Measurements from ENCODE around the gene GTPBP6. TPM values are rescaled to one million over a fixed set of nuclear protein-coding genes. Genes with fewer than 3 reads are reported as not detected.
A peak's percentile ranks its signal among the peaks of the same experiment; 100 is the strongest.

GTPBP6 gene, protein sequence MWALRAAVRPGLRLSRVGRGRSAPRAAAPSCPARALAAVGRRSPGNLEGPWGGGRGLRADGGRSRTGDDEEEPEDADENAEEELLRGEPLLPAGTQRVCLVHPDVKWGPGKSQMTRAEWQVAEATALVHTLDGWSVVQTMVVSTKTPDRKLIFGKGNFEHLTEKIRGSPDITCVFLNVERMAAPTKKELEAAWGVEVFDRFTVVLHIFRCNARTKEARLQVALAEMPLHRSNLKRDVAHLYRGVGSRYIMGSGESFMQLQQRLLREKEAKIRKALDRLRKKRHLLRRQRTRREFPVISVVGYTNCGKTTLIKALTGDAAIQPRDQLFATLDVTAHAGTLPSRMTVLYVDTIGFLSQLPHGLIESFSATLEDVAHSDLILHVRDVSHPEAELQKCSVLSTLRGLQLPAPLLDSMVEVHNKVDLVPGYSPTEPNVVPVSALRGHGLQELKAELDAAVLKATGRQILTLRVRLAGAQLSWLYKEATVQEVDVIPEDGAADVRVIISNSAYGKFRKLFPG
- total RNA-seq (10.0 TPM), polyA plus RNA-seq (71.8 TPM)

DNA sequence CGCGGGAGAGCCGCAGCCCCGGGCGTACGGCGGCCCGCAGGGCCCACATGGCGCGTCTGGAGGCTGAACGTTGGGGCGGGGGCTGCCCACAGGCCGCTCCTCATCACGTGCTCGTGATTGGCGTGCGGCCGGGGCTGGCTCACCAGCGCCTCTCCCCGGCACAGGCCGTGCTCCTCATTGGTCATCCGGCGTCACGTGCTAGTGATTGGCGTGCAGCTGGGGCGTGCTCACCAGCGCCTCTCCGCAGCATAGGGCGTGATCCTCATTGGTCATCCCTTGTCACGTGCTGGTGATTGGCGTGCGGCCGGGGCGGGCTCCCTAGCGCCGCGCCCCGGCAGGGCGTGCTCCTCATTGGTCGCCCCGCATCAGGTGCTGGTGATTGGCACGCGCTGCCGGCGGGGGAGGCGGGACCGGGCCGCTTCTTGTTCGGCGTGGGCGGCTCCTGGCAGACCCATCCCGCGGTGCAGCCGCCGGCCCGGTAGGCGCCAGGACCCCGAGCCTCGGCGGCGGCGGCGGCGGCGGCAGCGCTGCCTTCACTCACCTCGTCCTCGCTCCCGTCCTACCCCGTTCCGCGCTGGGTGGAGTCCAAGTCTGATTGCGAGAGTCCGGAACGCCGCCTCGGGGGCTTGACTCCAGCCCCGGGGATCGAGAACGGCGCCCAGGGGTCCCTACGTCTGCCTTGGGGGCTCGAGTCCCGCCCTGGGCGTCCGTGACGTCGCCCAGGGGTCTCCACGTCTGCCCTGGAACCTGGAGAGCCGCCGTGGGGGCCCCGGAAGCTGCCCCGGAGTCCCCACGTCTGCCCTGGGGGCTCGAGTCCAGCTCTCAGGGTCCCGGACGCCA is at the start of gene GTPBP6:
Gene GTPBP6, minus strand, starts transcription at position 58 of the 840 bp plus-strand sequence. Its CDS starts 9 bp downstream, at position 49.
- under 1% methylated on average over 97 of the region's 97 CpGs for whole genome bisulfite sequencing
- DNase-seq (ENCODE audit: extremely low spot score): peak; percentile 97
- Histone ChIP-seq H3K36me3 (ENCODE audit: insufficient read depth) (peaks cover 3% of the 10 kb centered on the region), H3K27ac (ENCODE audit: low read depth) (peak within 1 kb of the TSS; percentile 99), H3K4me1 (ENCODE audit: insufficient read depth) (no peaks in the 10 kb centered on the region), H3K4me3 (ENCODE audit: low read depth, low read length) (peak within 1 kb of the TSS; percentile 93)

DNA sequence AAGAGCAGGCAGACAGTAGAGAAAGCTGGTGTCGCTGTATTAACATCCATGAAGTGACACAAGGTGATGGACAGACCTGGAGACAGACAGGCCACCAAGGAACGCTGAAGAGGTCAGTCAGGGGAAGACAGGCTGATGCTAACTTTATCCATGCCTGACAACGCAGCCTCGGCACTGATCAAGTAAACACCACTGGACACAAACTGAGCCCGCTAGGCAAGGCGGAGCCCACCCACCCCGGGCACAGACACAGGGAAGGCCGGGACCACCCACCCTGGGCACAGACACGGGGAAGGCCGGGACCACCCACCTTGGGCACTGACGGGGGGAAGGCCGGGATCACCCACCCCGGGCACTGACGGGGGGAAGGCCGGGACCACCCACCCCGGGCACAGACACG is 49.3 kb upstream of the GTPBP6 start:
- Histone ChIP-seq H3K27ac (ENCODE audit: low read depth) (no peak overlapping the region), H3K36me3 (ENCODE audit: insufficient read depth) (no peaks in the 10 kb centered on the region), H3K4me3 (ENCODE audit: low read depth, low read length) (no peak overlapping the region), H3K4me1 (ENCODE audit: insufficient read depth) (no peaks in the 10 kb centered on the region)
- WGBS: 84% methylated on average over 17 of the region's 17 CpGs
- no peak for DNase-seq (ENCODE audit: extremely low spot score)

DNA sequence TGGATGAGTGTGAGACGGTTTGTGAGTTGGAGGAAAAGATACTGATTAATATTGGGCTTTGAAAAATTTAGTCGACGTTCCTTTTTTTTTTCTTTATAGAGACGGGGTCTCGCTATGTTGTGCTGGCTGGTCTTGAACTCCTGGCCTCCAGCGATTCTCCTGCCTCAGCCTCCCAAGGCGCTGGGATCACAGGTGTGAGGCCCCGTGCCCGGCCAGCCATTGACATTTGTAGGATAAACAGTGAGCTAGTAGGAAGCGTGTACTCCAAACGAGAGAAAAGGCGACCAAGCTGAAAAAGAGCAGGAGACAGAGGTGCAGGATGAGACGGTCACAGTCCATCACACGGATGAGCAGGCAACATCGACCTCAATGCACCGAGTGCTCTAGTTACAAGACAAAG is 48.8 kb upstream of the GTPBP6 start:
- no peaks in the 10 kb centered on the region for H3K4me1 ChIP-seq (ENCODE audit: insufficient read depth)
- WGBS: 90% methylated on average over 16 of the region's 16 CpGs
- no peak for DNase-seq (ENCODE audit: extremely low spot score)
- H3K4me3 ChIP-seq (ENCODE audit: low read depth, low read length): no peak overlapping the region
- H3K27ac ChIP-seq (ENCODE audit: low read depth): no peak overlapping the region
- no peaks in the 10 kb centered on the region for H3K36me3 ChIP-seq (ENCODE audit: insufficient read depth)

DNA sequence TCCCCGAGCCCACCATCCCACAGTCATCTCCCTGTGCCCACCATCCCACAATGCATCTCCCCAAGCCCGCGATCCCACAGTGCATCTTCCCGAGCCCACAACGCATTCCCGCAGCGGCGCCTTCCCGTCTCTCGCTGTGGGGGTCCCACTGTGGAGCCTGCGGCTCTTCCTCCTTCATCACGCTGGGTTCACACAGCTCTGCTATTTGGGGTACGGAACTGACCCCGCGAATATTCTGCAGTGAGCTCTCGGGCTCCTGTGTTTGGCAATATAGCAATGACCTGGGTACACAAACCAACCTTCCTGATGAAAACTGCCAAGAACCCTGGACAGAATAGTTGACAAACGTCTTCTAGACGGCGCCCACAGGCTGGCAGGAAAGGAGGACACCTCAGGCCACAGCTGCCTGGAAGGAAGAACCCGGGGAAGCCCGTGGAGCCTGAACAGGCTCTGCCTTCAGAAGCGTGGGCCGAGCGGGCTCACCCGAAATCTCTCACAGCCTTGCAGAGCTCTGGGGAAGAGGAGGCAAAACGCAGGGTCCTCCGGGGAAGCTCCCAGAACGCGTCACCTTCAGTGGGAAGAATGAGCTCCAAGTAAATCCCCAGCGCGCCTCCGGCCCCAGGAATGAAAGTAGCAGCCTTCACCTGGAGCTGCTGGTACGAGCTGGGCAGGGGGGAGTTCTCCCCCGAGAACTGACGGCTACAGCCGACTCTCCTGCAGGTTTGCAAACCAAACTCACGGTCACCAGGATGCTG is 45.2 kb upstream of the GTPBP6 start:
- no peaks in the 10 kb centered on the region for H3K4me1 ChIP-seq (ENCODE audit: insufficient read depth)
- 97% methylated on average over 37 of the region's 37 CpGs for WGBS
- no peaks in the 10 kb centered on the region for H3K36me3 ChIP-seq (ENCODE audit: insufficient read depth)
- no peak for DNase-seq (ENCODE audit: extremely low spot score)
- H3K4me3 ChIP-seq (ENCODE audit: low read depth, low read length): no peak overlapping the region
- H3K27ac ChIP-seq (ENCODE audit: low read depth): no peak overlapping the region

DNA sequence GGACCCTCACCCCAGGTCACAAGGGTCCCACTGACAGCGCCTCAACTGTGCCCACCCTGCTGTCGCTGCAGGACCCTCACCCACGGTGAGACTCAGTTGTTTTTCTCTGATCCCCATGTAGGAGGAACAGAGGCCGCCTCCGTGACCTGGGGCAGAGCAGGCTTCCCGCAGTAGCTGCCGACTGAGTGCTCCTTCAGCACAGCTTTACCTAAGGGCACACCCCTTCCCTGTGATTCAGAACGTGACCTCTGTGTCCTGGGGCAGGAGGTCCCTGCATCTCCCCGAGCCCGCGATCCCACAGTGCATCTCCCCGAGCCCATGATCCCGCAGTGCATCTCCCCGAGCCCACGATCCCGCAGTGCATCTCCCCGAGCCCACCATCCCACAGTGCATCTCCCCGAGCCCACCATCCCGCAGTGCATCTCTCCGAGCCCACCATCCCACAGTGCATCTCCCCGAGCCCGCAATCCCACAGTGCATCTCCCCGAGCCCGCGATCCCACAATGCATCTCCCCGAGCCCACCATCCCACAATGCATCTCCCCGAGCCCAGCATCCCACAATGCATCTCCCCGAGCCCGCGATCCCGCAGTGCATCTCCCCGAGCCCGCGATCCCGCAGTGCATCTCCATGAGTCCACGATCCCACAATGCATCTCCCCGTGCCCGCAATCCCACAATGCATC is 44.5 kb upstream of the GTPBP6 start:
- DNase-seq (ENCODE audit: extremely low spot score): no peak
- no peak overlapping the region for H3K4me3 ChIP-seq (ENCODE audit: low read depth, low read length)
- no peaks in the 10 kb centered on the region for H3K4me1 ChIP-seq (ENCODE audit: insufficient read depth)
- no peaks in the 10 kb centered on the region for H3K36me3 ChIP-seq (ENCODE audit: insufficient read depth)
- no peak overlapping the region for H3K27ac ChIP-seq (ENCODE audit: low read depth)
- 81% methylated on average over 38 of the region's 38 CpGs for WGBS

DNA sequence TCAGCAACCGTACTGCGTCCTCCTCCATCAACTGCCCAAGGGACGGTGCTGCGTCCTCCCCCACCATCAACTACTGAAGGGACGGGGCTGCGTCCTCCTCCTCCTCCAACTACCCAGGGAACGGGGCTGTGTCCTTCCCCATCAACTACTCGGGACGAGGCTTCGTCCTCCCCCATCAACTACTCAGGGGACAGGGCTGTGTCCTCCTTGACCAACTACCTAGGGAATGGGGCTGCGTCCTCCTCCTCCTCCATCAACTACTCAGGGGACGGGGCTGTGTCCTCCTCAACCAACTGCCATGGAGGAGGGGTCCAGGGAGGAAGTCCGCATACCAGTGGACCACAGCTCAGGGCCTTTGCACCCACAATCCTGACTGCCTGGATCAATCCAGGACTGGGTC is 43.8 kb upstream of the GTPBP6 start:
- 96% methylated on average over 13 of the region's 13 CpGs for WGBS
- no peak for DNase-seq (ENCODE audit: extremely low spot score)
- Histone ChIP-seq H3K4me1 (ENCODE audit: insufficient read depth) (no peaks in the 10 kb centered on the region), H3K4me3 (ENCODE audit: low read depth, low read length) (no peak overlapping the region), H3K36me3 (ENCODE audit: insufficient read depth) (no peaks in the 10 kb centered on the region), H3K27ac (ENCODE audit: low read depth) (no peak overlapping the region)

DNA sequence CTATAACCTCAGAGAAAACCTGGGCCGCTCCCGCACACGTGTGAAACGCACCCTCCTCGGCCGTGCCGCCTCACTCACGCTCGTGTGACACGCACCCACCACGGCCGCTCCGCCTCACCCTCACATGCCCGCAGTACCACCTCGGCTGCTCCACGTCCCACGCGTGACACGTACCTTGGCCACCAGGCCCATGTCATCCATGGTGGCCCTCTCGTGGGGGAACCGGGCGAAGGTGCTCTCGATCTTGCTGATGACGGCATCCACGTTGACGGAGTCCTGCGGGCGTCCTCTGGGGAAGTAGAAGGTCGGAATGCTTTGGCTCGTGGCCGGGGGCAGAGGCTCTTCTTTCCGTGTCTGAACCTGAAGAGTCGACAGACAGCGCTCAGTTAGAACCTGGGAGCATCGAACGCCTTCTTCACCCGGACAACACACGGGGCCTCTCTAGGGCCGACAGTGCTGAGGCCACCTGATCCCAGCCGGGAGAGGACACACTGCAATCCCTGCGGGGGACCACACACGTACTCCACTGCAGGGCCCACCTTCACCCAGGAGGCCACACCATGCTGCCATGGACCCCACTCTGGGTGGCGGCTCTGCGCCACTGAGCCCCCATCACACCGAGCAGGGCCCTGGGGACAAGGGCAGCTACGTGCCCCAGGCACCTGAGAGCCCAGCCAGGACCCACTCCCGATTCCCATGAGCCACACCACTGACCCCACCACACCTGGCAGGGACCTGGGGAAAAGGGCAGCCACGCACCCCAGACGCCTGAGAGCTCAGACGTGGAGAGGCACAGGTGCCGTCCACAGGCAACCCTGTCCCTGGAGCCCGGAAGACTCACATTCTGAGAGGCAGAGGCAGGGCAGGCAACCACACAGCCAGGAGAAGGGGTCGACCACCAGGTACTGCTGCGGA is 42.9 kb upstream of the GTPBP6 start:
- no peak for DNase-seq (ENCODE audit: extremely low spot score)
- no peak overlapping the region for H3K27ac ChIP-seq (ENCODE audit: low read depth)
- WGBS: 97% methylated on average over 54 of the region's 54 CpGs
- no peaks in the 10 kb centered on the region for H3K4me1 ChIP-seq (ENCODE audit: insufficient read depth)
- H3K36me3 ChIP-seq (ENCODE audit: insufficient read depth): no peaks in the 10 kb centered on the region
- H3K4me3 ChIP-seq (ENCODE audit: low read depth, low read length): no peak overlapping the region

DNA sequence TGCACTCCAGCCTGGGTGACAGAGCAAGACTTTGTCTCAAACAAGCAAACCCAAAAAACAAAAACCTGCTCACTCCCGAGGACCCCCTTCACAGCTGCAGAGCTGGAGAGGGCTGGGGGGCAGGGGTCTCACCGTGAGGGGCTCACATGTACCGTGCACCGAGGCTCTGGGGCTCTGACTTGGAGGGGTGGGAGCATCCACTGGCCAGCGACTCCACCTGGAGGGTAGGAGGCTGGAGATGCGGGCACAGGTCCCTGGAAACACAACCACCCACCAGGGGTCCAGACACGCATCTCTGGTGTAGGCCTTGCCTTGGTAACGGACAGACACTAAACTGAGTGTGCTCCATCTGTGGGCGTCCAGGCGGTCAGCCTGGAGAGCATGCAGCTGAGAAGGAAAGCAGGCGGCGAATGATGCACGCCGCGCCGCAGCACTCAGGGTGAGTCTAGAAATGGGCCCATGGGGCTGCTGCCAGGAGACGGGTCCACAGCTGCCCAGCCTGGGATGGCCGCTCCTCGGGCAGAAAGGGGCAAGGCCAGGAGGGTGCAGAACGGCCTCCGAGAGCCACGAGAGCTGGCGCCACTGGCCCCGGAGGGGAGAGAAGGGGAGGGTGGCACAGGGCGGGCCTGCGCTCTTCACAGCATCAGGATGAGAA is 42.0 kb upstream of the GTPBP6 start:
- Histone ChIP-seq H3K4me3 (ENCODE audit: low read depth, low read length) (no peak overlapping the region), H3K4me1 (ENCODE audit: insufficient read depth) (no peaks in the 10 kb centered on the region), H3K36me3 (ENCODE audit: insufficient read depth) (no peaks in the 10 kb centered on the region), H3K27ac (ENCODE audit: low read depth) (no peak overlapping the region)
- DNase-seq (ENCODE audit: extremely low spot score): no peak
- WGBS: 96% methylated on average over 26 of the region's 26 CpGs

DNA sequence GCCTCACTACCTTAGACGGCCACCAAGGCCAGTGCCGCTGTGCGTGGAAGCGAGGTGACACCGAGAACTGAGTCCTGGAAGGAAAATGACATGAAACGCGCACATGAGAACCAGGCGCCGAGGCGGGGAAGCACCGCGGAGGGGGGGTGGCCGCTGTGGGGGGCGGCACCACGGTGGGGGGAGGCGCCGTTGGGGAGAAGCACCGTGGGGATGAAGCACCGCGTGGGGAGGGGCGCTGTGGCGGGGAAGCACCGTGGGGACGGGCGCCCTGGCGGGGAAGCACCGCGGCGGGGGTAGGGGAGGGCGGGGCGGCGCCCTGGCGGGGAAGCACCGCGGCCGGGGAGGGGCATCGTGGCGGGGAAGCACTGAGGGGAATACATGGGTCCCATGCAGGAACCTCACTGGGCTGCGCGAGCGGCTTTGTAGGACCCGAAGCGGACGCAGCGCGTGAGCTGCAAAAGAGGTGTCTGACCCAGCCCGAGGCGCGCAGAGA is 40.1 kb upstream of the GTPBP6 start:
- Histone ChIP-seq H3K36me3 (ENCODE audit: insufficient read depth) (no peaks in the 10 kb centered on the region), H3K4me3 (ENCODE audit: low read depth, low read length) (no peak overlapping the region), H3K27ac (ENCODE audit: low read depth) (no peak overlapping the region), H3K4me1 (ENCODE audit: insufficient read depth) (no peaks in the 10 kb centered on the region)
- no peak for DNase-seq (ENCODE audit: extremely low spot score)
- 91% methylated on average over 49 of the region's 49 CpGs for WGBS

DNA sequence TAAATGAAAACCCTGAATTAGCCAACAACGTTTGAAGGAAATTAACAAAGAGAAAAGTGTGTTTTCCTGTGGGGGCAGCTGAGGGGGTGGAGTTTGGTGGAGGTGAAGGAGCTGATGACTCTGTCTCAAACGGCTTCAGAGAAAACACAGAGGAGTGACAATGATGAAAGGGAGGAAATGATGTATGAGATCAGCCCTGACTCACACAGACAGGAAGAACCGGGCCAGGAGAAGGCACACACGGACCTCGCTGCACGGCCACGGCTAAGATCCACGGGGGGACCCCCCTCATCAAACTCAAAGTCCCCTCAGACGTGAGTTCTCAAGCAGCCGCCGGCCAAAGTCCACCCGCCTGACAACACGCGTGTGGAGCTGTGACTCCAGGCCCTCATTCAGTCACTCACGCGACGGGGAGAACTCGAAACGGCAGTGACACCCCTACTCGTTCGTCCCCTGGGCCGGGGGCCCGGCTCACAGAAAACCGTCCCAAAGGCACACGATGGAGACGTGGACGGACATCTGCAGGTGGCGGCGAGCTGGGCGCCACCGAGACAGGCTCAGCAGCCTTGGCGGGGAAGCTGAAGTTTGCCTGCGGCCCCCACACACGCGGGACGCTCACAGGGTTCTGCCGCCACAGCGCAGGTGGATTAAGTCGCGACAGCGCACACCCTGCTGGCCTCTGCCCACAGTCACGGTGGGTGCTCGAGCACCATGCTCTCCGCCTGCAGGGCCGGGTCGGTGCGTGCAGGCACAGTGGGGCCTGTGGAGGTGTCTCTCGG is 39.3 kb upstream of the GTPBP6 start:
- H3K4me3 ChIP-seq (ENCODE audit: low read depth, low read length): no peak overlapping the region
- 91% methylated on average over 48 of the region's 48 CpGs for WGBS
- H3K27ac ChIP-seq (ENCODE audit: low read depth): no peak overlapping the region
- H3K36me3 ChIP-seq (ENCODE audit: insufficient read depth): no peaks in the 10 kb centered on the region
- no peaks in the 10 kb centered on the region for H3K4me1 ChIP-seq (ENCODE audit: insufficient read depth)
- no peak for DNase-seq (ENCODE audit: extremely low spot score)

DNA sequence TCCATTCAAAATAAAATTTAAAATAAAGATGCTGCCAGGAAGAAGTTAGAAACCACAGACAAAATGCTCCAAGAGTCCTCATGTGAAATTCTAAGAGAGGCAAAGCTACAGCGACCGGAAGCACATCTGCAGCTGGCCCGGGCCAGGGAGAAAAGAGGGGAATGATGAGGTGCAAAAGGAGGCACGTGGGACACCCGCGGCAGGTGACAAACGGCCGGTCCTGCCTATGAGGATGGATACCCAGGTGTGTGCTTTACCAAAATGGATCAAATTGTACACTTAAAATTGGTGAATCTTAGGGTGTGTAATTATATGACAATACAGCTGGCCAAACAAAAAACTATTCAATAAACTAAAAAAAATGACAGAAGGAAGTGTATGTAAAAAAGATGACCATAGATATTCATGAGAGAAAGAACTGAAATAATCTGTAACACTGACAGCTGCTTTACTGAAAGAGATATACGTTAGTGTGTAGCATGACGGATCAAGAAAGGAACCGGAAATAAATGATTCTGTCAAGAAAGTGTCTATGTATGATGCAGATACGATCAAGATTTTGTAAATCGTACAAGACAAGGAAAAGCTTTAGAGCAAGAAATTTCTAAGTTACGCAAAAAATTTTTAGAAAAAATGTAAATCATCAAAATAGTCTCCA is 38.6 kb upstream of the GTPBP6 start:
- Histone ChIP-seq H3K4me3 (ENCODE audit: low read depth, low read length) (no peak overlapping the region), H3K36me3 (ENCODE audit: insufficient read depth) (no peaks in the 10 kb centered on the region), H3K27ac (ENCODE audit: low read depth) (no peak overlapping the region), H3K4me1 (ENCODE audit: insufficient read depth) (no peaks in the 10 kb centered on the region)
- WGBS: 92% methylated on average over 14 of the region's 14 CpGs
- no peak for DNase-seq (ENCODE audit: extremely low spot score)
